Fibroblast of peridontal ligament (primary cell): ENCODE measurements around the gene MAP7D2.
A peak's percentile ranks its signal among the peaks of the same experiment; 100 is the strongest.
"Not testable (repeated sequence)": the region's sequence is repeated elsewhere in the genome, so short reads cannot be mapped to it uniquely, and the experiment has no call there.

Experiments used
- DNase-seq: peaks from one replicate; pipeline ENCODE4 v3.0.0-alpha.2; 2010; ENCODE audit errors: extremely low read depth

Gene MAP7D2

DNA sequence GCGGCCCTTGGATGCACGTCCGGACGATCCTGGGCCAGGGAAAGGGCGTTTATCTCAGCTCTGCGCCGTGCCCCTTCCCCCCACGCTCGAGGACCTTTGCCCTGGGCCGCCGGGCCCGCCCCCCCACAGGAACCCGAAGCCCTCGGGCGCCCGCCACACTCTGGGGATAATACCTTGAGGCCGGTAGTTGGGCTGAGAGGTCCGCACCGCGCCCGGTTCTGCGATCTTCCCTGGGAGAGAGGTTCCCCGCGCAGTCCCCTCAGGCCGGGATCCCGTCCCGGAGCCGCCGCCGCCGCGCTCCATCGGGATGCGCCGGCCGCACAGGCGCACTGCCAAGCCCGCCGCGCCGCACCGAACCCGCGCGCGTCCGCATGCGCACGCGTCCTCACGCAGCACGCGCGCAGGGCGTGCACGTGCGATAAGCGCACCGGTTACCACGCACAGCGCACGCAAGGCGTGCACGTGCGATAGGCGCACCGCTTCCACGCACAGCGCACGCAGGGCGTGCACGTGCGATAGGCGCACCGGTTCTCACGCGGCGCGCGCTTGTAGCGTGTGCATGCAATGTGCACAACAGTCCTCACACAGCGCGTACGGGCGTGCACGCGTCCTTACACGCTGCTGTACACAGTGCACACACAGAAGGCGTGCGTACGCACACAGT, at the start of gene MAP7D2:
Gene MAP7D2 (minus strand): TSS at position 331 of the 664 bp plus-strand sequence. CDS start 28 bp downstream, at position 303.
- DNase-seq: no peak

DNA sequence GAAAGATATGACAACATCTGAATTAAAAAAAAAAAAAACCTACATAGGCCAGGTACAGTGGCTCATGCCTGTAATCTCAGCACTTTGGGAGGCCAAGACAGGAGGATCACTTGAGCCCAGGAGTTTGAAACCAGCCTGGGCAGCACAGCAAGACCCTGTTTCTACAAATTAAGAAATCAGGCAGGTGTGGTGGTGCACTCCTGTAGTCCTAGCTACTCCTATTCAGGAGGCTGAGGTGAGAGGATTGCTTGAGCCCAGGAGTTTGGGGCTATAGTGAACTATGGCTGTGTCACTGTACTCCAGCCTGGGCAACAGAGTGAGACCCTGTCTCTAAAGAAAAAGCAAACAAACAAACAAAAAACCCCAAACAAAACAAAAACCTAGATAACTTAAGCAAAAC, 45.8 kb upstream of the MAP7D2 start:
- DNase-seq: not testable (repeated sequence)

DNA sequence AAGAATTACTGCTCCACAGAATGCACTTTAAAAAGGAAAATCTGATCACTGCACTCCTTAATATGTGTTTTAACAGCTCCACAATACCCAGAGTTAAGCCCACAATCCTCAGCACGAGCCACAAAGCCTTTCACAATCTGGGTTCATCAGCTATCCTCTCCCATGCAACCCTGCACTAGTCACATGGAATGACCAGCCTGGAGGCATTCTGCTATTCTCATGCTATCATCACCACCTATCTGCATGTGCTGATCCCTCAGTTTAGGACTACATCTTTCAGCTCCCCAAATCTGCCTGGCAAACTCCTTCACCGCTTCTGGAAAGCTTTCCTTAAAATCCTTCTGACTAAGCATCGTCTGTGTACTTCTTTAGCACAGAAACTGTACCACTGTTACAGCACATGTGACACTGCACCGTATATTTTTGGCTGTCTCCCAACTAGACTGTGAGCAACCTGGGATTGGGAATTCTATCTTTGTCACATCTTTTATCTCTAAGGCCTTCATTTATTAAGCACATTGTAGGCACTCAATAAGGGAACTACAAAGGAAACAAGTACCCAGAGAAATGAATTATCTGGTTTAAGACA, 43.2 kb upstream of the MAP7D2 start:
- DNase-seq: no peak

DNA sequence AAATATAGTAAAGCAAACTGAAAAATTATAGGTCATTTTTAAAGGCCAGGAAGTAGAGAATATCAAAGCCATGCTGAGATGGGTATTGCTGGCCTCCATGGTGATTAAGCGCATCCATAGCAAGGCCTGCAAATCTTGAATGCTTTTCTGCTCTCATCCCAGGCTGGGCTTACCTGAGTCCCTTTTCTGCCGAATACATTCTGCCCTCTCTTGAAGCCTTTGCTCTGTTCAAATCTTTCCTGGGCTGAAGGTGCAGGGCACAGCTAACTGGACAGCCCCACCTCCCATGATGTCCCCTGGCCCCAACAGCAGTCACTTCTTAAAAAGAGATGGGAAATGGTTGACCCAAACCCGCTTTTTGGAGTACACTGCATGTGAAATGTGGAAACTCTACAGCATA, 35.0 kb upstream of the MAP7D2 start:
- no peak for DNase-seq

DNA sequence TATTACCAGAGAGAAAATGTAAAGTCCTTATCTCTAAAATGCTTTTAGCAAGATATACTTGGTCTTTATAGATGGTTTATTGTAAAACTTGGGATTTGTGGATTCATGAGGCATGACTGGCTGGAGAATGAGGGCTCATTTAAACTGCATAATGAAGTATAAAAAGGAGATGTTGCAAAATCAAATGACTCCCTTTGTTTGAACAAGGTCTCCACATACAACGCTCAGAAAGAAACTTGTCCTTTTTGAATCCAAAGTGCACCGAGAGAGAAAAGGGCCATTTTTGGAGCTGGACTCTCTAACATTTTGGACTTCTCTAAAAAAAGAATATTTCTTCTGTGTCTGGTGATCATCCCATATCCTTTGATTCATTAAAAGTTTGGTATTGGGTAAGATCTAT, 32.6 kb upstream of the MAP7D2 start:
- no peak for DNase-seq

DNA sequence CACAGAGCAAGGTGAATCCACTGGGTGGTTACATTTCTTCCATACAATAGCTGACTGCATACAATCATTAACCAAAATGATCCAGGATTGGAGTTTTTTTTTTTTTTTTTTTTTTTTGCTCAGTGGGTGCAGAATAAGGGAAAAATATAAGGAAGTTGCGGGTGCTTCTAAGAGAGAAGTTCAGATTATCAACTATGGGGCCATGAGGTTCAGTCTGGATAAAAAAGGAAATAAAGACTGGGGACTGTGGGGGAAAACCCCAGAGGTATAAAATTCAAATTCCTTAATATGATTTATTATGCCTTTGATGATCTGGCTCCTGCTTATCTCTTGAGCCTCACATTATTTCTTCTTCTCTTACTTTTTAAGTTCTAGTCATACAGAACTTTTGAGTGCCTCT, 30.9 kb upstream of the MAP7D2 start:
- DNase-seq: no peak

DNA sequence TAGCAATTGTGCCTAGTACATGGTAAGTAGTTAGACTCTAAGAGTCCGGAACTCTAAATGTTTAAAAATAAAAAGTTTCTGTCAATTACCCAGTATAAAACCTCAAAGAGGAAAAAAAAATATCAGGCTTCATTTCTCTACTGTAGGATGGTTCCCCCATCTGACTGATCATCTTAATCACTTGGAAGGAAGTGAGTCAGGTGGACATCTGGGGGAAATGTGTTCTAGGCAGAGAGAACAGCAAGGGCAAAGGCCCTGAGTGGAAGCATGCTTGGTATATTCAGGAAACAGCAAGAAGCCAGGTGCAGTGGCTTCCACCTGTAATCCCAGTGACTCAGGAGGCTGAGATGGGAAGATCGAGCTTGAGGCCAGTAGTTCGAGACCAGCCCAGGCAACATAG, 27.8 kb upstream of the MAP7D2 start:
- no peak for DNase-seq

DNA sequence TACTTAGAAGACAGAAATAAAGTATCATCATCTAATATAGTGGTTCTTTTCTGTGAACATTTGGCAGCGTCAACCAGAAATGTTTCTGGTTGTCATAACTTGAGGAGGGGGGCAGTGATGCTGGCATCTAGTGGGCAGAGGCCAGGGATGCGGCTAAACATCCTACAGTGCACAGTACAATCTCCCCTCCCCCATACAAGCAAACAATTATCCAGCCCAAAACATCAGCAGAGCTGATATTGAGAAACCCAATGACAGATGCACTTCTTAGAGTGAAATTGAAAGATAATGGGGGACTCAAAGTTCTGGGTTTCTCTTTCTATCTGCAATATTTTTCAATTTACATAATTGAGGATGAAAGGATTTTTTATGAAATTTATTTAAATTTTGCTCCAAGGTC, 26.9 kb upstream of the MAP7D2 start:
- no peak for DNase-seq

DNA sequence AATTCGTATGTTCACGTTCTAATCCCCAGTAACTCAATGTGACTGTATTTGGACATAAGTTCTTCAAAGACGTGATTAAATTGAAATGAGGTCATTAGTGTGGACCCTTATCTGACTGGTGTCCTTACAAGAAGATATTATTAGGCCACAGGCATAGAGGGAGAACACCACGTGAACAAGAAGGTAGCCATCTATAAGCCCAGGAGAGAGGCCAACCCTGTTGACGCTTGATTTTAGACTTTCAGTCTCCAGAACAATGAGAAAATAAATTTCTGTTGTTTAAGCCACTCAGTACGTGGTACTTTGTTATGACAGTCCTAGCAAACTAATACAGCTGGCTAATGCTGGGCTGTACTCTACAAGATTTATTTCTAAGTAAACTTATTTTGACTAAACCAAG, 26.4 kb upstream of the MAP7D2 start:
- DNase-seq: no peak

DNA sequence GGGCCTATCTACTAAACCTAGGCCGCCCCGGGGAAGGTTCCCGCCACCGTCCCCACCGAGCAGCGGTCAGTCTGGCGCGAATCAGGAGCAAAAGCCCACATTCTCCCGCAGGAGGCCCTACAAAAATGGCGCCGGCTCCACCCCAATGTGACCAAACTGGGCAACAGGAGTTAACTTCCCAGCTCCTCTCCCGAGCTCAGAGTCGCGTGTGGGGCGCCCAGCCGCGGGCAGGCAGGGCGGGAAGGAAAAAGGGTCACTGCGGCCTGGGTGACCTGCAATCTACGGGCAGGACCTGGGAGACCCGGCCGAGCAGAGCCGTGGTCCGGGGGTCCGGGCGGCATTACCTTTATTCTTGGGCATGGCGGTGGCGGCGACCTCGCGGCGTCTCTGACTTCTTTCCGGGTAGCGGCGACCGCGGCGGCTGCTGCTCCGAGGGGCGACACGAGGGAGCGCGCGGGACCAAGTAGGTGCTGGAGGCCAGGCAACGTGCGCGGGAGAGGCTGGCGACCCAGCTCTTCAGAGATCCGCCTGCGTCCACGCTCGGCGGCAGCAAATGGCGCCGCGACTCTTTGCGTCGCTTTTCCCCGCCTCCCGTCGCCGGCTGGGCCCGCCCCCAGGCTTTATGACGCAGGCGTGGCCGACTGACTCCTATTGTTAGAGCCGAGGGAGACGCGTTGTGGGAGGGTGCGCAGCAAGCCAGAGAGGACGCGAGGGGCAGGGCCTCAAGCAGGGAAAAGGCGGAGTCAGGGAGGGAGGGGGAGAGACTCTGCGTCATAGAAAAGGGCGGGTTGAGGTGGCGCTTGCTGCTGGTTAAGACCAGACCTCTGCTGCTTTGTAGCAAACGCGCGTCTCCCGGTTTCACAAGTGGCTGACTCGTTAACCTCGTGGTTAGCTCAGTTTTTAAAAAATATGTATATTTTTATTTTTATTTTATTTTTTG, 24.8 kb upstream of the MAP7D2 start, which contains the start of gene EIF1AX:
Gene EIF1AX (minus strand): TSS at position 558 of the 940 bp plus-strand sequence. CDS start 198 bp downstream, at position 360.
- peak; percentile 96 for DNase-seq

DNA sequence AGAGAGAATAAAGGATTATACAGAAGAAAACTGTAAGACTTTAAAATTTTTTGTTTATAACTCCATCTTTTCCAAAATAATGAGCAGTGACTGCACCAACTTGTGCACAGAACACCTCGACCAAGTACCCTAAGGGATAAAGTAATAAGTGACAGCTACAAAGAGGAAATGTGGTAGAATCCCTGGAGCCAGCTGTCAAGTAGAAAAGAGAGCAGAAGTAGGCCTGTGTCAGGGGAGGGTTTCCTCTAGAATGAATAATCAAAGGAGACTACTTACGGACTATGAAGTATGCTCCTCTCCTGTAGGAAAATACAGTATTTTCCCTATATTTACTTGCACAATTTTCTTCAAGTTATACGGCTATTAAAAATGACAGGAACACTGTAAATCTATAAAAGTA, 23.7 kb upstream of the MAP7D2 start:
- DNase-seq: no peak

DNA sequence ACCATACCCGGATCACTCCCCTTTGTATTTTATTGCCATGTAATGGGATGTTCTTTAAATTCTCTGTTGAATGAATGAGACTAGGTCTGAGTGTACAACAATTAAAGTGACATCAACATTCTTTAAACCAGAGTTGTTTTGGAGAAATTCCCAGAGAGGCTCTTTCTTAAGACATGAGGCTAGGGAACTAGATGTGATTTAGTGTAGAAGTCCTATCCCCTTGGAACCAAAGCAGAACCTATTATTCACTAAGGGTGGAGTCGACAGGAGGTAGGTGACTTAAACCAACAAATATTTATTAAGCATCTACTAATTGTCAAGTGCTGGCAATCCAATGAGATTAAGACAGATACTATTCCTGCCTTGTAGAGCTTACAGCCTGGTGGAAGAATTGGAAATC, 23.3 kb upstream of the MAP7D2 start:
- DNase-seq: peak; percentile 64

DNA sequence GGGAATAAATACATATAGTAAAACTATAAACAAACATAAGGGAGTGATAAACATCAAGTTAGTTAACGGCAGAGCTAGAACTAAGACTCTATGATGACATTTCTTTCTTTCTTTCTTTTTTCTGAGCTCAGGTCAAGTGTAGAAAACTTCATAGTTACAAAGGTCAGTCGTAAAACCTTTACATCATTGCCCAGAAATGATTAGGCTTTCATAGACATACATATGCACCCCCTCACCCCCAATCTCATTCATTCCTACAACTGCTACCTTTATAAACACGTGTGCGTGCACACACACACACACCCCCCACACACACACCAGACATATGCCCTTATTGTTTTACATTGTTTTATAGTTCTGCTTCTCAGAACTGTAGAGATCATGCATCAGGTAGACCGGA, 19.2 kb upstream of the MAP7D2 start:
- no peak for DNase-seq

DNA sequence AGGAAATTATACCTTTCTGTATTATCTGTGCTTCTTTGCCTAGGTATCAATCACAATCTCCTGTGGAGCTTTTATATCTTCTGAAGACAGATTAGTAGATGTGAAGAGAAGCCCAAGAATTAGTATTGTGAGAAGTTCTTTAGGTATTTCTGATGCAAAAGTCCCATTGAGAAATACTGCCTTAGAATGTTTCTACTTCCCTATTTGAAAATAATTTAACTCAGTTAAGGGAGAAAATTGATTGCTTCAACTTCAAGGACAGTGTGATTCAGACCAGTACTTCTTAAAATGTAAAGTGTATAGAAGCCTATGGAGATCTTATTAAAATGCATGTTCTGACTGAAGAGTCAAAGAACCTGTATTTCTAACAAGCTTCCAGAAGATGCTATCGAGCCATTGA, 16.0 kb upstream of the MAP7D2 start:
- no peak for DNase-seq

DNA sequence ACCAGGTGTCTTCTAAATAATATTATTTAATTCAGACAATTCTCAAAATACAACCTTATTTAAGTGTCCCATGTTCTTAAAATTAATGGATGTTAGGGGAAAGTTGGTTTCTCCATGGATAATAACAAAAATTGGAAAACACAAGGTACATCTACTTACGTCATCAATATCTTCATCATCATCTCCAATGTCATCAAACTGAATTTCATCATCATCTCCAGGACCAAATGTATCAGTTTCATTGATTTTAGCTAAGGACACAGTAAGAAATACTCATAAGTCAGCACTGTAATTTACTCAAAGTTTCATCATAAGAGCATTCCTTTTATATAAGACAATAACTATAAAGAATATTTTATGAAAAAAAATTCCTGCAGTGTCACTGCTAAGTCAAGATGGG, 13.7 kb upstream of the MAP7D2 start:
- DNase-seq: peak; percentile 50

DNA sequence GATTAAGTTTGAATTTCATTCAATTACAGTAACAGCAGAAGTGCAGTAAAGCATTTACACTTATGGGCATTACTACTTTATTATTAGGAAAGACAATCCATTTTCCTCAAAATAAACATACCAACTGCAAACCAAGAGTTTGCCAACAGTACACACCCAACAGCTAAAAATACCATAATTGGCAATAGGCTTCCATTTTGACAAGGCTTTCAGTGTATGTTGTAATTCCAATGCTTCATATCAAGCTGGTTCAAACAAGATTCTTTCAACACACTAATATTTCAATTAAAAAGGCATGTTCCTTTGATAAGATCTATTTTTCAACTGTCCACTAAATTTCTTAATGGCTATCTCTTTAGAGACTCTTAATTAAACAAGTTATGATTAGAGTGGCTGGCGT, 12.8 kb upstream of the MAP7D2 start:
- DNase-seq: no peak

DNA sequence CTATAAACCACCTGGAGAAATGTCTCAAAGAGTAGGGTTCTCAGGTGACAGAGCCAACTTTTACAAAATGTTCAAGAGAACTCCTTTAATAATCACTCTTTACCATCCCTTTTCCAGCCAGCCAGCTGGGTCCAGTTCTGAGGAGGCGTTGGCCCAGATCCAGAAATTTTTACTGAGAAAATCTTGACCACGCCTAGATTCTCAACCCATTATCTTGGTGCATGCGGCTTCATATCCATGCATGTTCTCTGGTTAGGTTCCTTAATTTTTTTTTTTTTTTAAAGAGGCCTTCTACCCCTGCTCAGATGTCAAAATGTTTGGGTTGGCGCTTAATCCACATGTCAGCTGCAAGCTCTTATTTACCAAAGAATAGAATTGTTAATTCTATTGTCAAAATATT, 12.0 kb upstream of the MAP7D2 start:
- DNase-seq: no peak

DNA sequence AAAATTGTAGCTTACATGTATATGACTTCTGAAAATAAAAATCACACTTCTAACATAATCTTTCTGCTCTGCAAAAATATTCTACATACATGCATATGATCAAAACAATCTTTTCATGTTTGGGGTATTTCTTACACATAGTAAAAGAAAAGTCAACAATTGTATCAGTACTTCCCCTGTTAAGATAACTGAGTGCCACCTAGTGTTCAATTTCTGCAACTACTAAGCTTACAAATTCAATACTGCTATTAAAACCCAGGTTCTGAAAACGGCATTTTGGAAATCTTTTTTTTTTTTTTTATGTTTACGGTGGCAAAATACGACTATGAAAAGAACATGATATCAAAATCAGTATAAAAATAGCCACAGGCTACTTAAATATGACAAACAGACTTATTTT, 10.7 kb upstream of the MAP7D2 start:
- DNase-seq: not testable (repeated sequence)

DNA sequence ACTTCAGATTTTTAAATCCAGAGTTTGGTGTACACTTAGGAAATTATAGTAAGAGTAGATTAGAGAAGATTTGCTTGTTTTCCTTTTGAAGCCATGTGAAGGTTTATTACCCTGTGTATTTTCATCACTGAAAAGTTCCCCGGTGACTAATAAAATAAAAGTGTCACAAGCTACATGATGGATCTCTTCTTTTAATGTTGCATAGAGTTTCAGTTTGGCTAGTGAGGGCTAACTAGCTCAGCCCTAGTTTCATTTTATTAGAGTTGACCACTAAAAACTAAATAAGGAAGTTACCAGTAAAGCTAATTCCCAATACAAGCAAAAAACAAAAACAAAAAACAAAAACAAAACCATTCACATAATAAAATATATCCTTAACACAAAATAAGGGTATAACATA, 10.1 kb upstream of the MAP7D2 start:
- not testable (repeated sequence) for DNase-seq

DNA sequence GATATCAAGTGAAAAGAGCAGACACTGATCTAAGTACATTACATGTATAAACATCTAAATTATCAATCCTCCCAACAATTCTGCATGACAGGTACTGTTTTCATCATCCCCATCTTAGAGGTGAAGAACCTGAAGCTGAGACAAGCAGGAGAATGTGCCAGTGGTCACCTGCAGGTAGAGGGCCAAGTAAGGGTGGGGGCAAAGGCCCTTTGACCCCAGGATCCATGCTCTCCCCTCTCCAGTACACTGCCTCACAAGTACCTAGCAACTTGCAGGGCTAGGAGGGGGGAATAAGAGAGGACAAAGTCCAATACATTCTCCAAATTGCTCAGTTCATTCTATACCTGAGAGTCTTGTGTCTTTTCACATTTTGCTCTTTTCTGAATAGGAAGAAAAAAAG, 8.3 kb upstream of the MAP7D2 start:
- DNase-seq: no peak

DNA sequence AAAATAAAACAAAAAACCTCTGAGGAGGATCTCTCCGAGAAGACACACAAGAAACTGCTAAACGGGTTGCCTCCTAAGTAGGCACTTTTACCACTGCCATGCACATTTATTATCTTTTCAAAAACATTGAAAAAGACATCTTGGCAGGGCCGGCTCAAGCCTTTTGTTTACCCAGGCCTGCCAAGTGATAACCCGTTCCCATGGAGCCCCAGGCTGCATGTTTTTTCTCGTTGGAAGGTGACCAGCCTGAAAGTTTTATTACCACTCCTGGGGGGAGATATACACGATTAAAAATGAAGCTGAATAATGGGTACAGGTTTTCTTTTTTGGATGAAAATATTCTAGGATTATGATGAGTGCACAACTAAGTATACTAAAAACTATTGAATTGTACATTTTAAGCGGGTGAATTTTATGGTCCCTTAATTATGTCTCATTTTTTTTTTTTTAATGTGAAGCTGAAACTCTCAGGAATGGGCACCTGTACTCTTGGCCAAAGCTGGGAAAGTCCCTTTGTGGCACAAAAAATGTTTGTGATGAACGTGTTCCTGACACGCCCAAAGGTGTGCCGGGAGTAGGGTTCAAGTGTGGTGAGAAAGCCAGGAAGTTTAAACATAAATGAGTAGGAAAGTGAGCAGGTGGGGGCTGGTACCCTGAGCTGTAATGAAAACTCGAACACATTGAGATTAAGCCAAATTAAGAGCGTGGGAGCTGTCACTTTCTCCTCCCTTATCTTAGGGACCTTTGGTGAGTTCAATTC, 1.5 kb upstream of the MAP7D2 start:
- DNase-seq: no peak

DNA sequence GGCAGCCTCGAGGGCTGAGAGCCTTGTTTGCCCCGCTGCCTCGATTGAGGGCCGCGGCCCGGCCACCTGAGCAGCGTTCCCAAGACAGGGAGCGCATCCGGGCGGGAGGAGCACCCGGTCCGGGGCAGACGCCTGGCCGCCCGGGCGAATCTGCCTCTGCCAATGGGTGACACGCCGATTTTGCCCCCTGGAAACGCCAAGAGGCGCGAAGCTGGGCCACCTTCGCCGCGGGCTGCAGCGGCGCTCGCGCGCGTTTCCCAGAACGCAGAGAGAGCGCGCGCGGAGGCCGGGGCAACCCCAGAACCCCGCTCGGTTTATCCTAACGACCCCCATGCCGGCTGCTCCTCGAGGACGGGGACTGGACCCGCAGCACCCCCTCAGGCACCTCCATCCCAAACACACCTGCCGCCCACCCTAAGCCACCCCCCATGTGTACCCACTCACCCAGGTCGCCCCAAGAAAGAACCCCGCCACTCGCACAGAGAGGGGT, 575 bp downstream of the MAP7D2 start:
- no peak for DNase-seq
